HepG2 (cell line): ENCODE data around the gene NOL4L. TPM values are rescaled to one million over a fixed set of nuclear protein-coding genes. Genes with fewer than 3 reads are reported as not detected.

Source experiments
- MLLT10 ChIP-seq: sonication (generic); formaldehyde crosslinking; IDR thresholded peaks from 2 replicates; pipeline ENCODE4 v1.4.0; 2020; ENCODE audit warnings: missing genetic modification reagents
- NCOA2 ChIP-seq: sonication (generic); formaldehyde crosslinking; IDR thresholded peaks from 2 replicates; pipeline ENCODE4 v1.8.0; 2022; ENCODE audit warnings: inconsistent platforms
- PITX1 ChIP-seq: sonication (generic); formaldehyde crosslinking; IDR thresholded peaks from 2 replicates; pipeline ENCODE4 v1.5.1; 2020; ENCODE audit warnings: mild to moderate bottlenecking, missing genetic modification reagents
- RBM39 ChIP-seq: fragments of 200-400 bp; formaldehyde crosslinking; IDR thresholded peaks from one replicate; pipeline ENCODE4 v1.6.1; 2018; ENCODE audit warnings: antibody characterized with exemption, mild to moderate bottlenecking, low read depth, low read length; ENCODE audit not compliant: poor library complexity, severe bottlenecking
- SKI ChIP-seq: fragments of 450-650 bp; IDR thresholded peaks from one replicate; pipeline ENCODE4 v1.6.1; 2018; ENCODE audit warnings: mild to moderate bottlenecking; ENCODE audit not compliant: partially characterized antibody
- THYN1 ChIP-seq: sonication (generic); formaldehyde crosslinking; IDR thresholded peaks from 2 replicates; pipeline ENCODE4 v1.8.1; 2023; ENCODE audit warnings: low read depth, mild to moderate bottlenecking, moderate library complexity, missing genetic modification reagents, borderline replicate concordance
- TP53 ChIP-seq: sonication (generic); formaldehyde crosslinking; conservative IDR thresholded peaks from 2 replicates; pipeline ENCODE4 v1.4.0; 2020; ENCODE audit warnings: missing genetic modification reagents
- U2AF1 ChIP-seq: fragments of 200-400 bp; formaldehyde crosslinking; optimal IDR thresholded peaks from 2 replicates; pipeline ENCODE3; 2017; ENCODE audit warnings: mild to moderate bottlenecking, low read depth, low read length
- ZBTB8A ChIP-seq: sonication (generic); formaldehyde crosslinking; IDR thresholded peaks from 2 replicates; pipeline ENCODE4 v1.4.0; 2020; ENCODE audit warnings: mild to moderate bottlenecking, low read depth, missing genetic modification reagents, borderline replicate concordance
- ZFX ChIP-seq: sonication (generic); formaldehyde crosslinking; IDR thresholded peaks from 2 replicates; pipeline ENCODE4 v1.4.0; 2020; ENCODE audit warnings: mild to moderate bottlenecking, low read depth, missing genetic modification reagents, moderate library complexity
- ZNF264 ChIP-seq: sonication (generic); formaldehyde crosslinking; IDR thresholded peaks from 2 replicates; pipeline ENCODE4 v1.4.0; 2020; ENCODE audit warnings: missing genetic modification reagents
- ZNF777 ChIP-seq: sonication (generic); formaldehyde crosslinking; IDR thresholded peaks from 2 replicates; pipeline ENCODE4 v1.4.0; 2020; ENCODE audit warnings: missing genetic modification reagents
- ZSCAN29 ChIP-seq: sonication (generic); formaldehyde crosslinking; conservative IDR thresholded peaks from 2 replicates; pipeline ENCODE4 v1.4.0; 2020; ENCODE audit warnings: mild to moderate bottlenecking, missing genetic modification reagents
- polyA plus RNA-seq, 8 experiments: library from polyadenylated mRNA; depleted of rRNA in 3 of 8; stranded (reverse) in 7 of 8; unstranded in 1 of 8; fragments of >200 nt; fragmentation: Illumina TruSeq in 4 of 8; extraction: Trizol in 4 of 8; gene quantifications; 2 replicates each; pipeline versions ENCODE4 v1.2.1 to v1.2.3, GENCODE V29; 2011 to 2016; ENCODE audit warnings: low read depth in 4 of 8, missing spikeins in 1 of 8, mixed read lengths in 1 of 8; ENCODE audit not compliant: insufficient read depth in 1 of 8
- total RNA-seq, 5 experiments: library from RNA; depleted of rRNA; stranded (reverse); fragments of >200 nt; fragmentation: Illumina TruSeq; extraction: Trizol; gene quantifications; 2 replicates each; pipeline ENCODE4 v1.2.3, GENCODE V29; 2016; ENCODE audit warnings: low read depth in 1 of 5
- TF ChIP-seq, protein P1 (sequence below): sonication (generic); formaldehyde crosslinking; IDR thresholded peaks from 2 replicates; pipeline ENCODE4 v1.8.0; 2022; ENCODE audit warnings: missing genetic modification reagents, mild to moderate bottlenecking, moderate library complexity, borderline replicate concordance
- TF ChIP-seq, protein P2 (sequence below): sonication (generic); formaldehyde crosslinking; IDR thresholded peaks from 2 replicates; pipeline ENCODE4 v1.5.0; 2020; ENCODE audit warnings: mild to moderate bottlenecking, low read depth, missing genetic modification reagents, borderline replicate concordance
- TF ChIP-seq, protein P3 (sequence below): sonication (generic); formaldehyde crosslinking; IDR thresholded peaks from 2 replicates; pipeline ENCODE4 v1.4.0; 2020; ENCODE audit warnings: mild to moderate bottlenecking, missing genetic modification reagents
- TF ChIP-seq, protein P4 (sequence below): sonication (generic); formaldehyde crosslinking; IDR thresholded peaks from 2 replicates; pipeline ENCODE4 v1.4.0; 2020; ENCODE audit warnings: missing genetic modification reagents

Gene NOL4L
- total and polyA plus RNA-seq, 2 of the 13 experiments (the other 11 are each of a cell fraction or from before 2014, with no cell fraction given), result 16.6 to 35.4 TPM

- TF ChIP-seq RBM39, result no peak
- TF ChIP-seq NCOA2 (CRISPR knock-in tag), result no peak
- TF ChIP-seq ZNF264, result no peak
- TF ChIP-seq SKI, result no peak
- no peak for TF ChIP-seq ZSCAN29 (CRISPR knock-in tag)
- TF ChIP-seq ZFX (CRISPR knock-in tag), result peak; percentile 39; the same call in 1 of the 2 replicates
- TF ChIP-seq, protein P1, sequence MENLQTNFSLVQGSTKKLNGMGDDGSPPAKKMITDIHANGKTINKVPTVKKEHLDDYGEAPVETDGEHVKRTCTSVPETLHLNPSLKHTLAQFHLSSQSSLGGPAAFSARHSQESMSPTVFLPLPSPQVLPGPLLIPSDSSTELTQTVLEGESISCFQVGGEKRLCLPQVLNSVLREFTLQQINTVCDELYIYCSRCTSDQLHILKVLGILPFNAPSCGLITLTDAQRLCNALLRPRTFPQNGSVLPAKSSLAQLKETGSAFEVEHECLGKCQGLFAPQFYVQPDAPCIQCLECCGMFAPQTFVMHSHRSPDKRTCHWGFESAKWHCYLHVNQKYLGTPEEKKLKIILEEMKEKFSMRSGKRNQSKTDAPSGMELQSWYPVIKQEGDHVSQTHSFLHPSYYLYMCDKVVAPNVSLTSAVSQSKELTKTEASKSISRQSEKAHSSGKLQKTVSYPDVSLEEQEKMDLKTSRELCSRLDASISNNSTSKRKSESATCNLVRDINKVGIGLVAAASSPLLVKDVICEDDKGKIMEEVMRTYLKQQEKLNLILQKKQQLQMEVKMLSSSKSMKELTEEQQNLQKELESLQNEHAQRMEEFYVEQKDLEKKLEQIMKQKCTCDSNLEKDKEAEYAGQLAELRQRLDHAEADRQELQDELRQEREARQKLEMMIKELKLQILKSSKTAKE, result no peak
- no peak for TF ChIP-seq THYN1 (CRISPR knock-in tag)
- TF ChIP-seq, protein P2, sequence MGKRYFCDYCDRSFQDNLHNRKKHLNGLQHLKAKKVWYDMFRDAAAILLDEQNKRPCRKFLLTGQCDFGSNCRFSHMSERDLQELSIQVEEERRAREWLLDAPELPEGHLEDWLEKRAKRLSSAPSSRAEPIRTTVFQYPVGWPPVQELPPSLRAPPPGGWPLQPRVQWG (CRISPR knock-in tag), result no peak
- no peak for TF ChIP-seq ZNF777 (CRISPR knock-in tag)
- TF ChIP-seq TP53 (CRISPR knock-in tag), result no peak
- TF ChIP-seq, protein P3, sequence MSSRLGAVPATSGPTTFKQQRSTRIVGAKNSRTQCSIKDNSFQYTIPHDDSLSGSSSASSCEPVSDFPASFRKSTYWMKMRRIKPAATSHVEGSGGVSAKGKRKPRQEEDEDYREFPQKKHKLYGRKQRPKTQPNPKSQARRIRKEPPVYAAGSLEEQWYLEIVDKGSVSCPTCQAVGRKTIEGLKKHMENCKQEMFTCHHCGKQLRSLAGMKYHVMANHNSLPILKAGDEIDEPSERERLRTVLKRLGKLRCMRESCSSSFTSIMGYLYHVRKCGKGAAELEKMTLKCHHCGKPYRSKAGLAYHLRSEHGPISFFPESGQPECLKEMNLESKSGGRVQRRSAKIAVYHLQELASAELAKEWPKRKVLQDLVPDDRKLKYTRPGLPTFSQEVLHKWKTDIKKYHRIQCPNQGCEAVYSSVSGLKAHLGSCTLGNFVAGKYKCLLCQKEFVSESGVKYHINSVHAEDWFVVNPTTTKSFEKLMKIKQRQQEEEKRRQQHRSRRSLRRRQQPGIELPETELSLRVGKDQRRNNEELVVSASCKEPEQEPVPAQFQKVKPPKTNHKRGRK (CRISPR knock-in tag), result no peak
- TF ChIP-seq PITX1 (CRISPR knock-in tag), result no peak
- no peak for TF ChIP-seq ZBTB8A (CRISPR knock-in tag)
- no peak for TF ChIP-seq MLLT10 (CRISPR knock-in tag)
- TF ChIP-seq, protein P4, sequence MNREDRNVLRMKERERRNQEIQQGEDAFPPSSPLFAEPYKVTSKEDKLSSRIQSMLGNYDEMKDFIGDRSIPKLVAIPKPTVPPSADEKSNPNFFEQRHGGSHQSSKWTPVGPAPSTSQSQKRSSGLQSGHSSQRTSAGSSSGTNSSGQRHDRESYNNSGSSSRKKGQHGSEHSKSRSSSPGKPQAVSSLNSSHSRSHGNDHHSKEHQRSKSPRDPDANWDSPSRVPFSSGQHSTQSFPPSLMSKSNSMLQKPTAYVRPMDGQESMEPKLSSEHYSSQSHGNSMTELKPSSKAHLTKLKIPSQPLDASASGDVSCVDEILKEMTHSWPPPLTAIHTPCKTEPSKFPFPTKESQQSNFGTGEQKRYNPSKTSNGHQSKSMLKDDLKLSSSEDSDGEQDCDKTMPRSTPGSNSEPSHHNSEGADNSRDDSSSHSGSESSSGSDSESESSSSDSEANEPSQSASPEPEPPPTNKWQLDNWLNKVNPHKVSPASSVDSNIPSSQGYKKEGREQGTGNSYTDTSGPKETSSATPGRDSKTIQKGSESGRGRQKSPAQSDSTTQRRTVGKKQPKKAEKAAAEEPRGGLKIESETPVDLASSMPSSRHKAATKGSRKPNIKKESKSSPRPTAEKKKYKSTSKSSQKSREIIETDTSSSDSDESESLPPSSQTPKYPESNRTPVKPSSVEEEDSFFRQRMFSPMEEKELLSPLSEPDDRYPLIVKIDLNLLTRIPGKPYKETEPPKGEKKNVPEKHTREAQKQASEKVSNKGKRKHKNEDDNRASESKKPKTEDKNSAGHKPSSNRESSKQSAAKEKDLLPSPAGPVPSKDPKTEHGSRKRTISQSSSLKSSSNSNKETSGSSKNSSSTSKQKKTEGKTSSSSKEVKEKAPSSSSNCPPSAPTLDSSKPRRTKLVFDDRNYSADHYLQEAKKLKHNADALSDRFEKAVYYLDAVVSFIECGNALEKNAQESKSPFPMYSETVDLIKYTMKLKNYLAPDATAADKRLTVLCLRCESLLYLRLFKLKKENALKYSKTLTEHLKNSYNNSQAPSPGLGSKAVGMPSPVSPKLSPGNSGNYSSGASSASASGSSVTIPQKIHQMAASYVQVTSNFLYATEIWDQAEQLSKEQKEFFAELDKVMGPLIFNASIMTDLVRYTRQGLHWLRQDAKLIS, result no peak
- TF ChIP-seq U2AF1, result no peak
These were observed 15.5 kb downstream of the NOL4L start (continued) for GRCh38 chr20:32569380-32570305.
